ENCODE results near the gene CFAP221. TPM values are rescaled to one million over a fixed set of nuclear protein-coding genes. Genes with fewer than 3 reads are reported as not detected.

CFAP221 gene
- total RNA-seq, 1 experiment from 2014 or later, result 0.20 TPM

GRCh38 chr2:119688616-119689015 lies 144.4 kb downstream of the CFAP221 start:
- Histone ChIP-seq H3K9ac (ENCODE audit: extremely low read depth, insufficient read length, low read length) (no peak overlapping the region), H2BK15ac (ENCODE audit: low read depth, low read length) (no peak overlapping the region), H4K91ac (ENCODE audit: insufficient read length, low read depth, low read length) (no peak overlapping the region), H3K27ac (ENCODE audit: insufficient read length, low read depth, low read length) (no peak overlapping the region), H2BK5ac (ENCODE audit: insufficient read length, low read length) (no peak overlapping the region), H3K4me2 (ENCODE audit: insufficient read depth, insufficient read length, low read length) (no peak overlapping the region), H4K20me1 (ENCODE audit: control insufficient read depth, insufficient read depth, insufficient read length) (no peaks in the 10 kb centered on the region), H2AFZ (ENCODE audit: low read length) (no peak overlapping the region), H2BK120ac (ENCODE audit: low read depth, low read length, poor library complexity, severe bottlenecking) (no peak overlapping the region), H2BK20ac (ENCODE audit: low read depth, low read length, poor library complexity, severe bottlenecking) (no peak overlapping the region), H3K14ac (ENCODE audit: insufficient read depth, low read length) (no peak overlapping the region), H3K79me1 (ENCODE audit: insufficient read depth, low read depth, low read length, poor library complexity, severe bottlenecking) (no peaks in the 10 kb centered on the region), H3K27me3 (ENCODE audit: insufficient read depth, low read length) (no peaks in the 10 kb centered on the region), H3K23ac (ENCODE audit: insufficient read length, low read depth, low read length) (no peak overlapping the region), H4K8ac (replicated peaks; ENCODE audit: insufficient read length, low read depth, low read length) (no peak overlapping the region), H2AK5ac (ENCODE audit: insufficient read length, low read length) (no peak overlapping the region), H2BK12ac (ENCODE audit: insufficient read length, low read depth, low read length) (no peak overlapping the region), H3T11ph (ENCODE audit: low read length) (no peak overlapping the region), H3K4ac (ENCODE audit: low read depth, low read length) (no peak overlapping the region), H3K18ac (ENCODE audit: insufficient read length, low read depth, low read length) (no peak overlapping the region), H3K23me2 (ENCODE audit: insufficient read length, low read depth, low read length, poor library complexity, severe bottlenecking) (no peaks in the 10 kb centered on the region), H3K9me3 (ENCODE audit: control insufficient read depth, low read depth, low read length) (no peaks in the 10 kb centered on the region), H4K5ac (ENCODE audit: insufficient read length, low read depth, low read length) (no peak overlapping the region), H3K4me1 (ENCODE audit: insufficient read depth, low read length) (no peaks in the 10 kb centered on the region; the same call in 1 of the 2 replicates), H3K79me2 (ENCODE audit: insufficient read depth, low read length) (no peaks in the 10 kb centered on the region), H3K56ac (ENCODE audit: insufficient read length, low read depth, low read length) (no peak overlapping the region)
- no peak overlapping the region for H3K27ac Mint-ChIP-seq
- peaks cover 7 to 11% of the 10 kb centered on the region in 2 experiments for H3K4me1 Mint-ChIP-seq
- H3K27me3 Mint-ChIP-seq (ENCODE audit: low read depth), result no peaks in the 10 kb centered on the region
- no peak overlapping the region for H3K4me3 Mint-ChIP-seq
- DNase-seq, result no peak
- no peaks in the 10 kb centered on the region for H3K9me3 Mint-ChIP-seq
- no CpG with 5 or more reads among the region's 12 CpGs for WGBS (ENCODE audit: extremely low coverage, insufficient read length, low lambda C conversion rate)
- peaks cover 2 to 22% (median 5%) of the 10 kb centered on the region in 3 experiments; a peak in 6 of 7 replicates for H3K36me3 Mint-ChIP-seq (ENCODE audit: insufficient read depth in 1 of 3, low read depth in 3 of 3)
- no peak for TF ChIP-seq CTCF (conservative IDR thresholded peaks at IDR 0.05)

All from H9 (cell line).